PC-9 (cell line): ENCODE measurements around the gene KRT82.

Experiments used
- CTCF ChIP-seq: fragments of 200-600 bp; sonication (generic); conservative IDR thresholded peaks from 2 replicates; pipeline ENCODE4 v1.6.1; 2017; ENCODE audit warnings: mixed run types, antibody characterized with exemption, mild to moderate bottlenecking, moderate library complexity
- EZH2 ChIP-seq: fragments of 200-600 bp; sonication (generic); IDR thresholded peaks from 2 replicates; pipeline ENCODE4 v1.8.0; 2017; ENCODE audit warnings: antibody characterized with exemption, low read depth

GRCh38 chr12:52418576-52419110, 12.5 kb upstream of the KRT82 start:
- TF ChIP-seq CTCF, result no peak
- no peak for TF ChIP-seq EZH2
